ENCODE data around the gene CCL14.
"Not testable (repeated sequence)": the region's sequence is repeated elsewhere in the genome, so short reads cannot be mapped to it uniquely, and the experiment has no call there.

The CCL14 gene

GRCh38 chr17:35943537-35943936 lies 43.0 kb downstream of the CCL14 start, which contains the start of gene LYZL6:
Gene LYZL6, minus strand, starts transcription at chr17:35943713. Its CDS starts 4,357 bp downstream, at chr17:35939356.
- no peak for DNase-seq (ENCODE audit: low spot score)
- FAIRE-seq = no peak

GRCh38 chr17:35942588-35943186 lies 43.8 kb downstream of the CCL14 start:
- DNase-seq (ENCODE audit: low spot score) (no peak), FAIRE-seq (no peak)

GRCh38 chr17:35938492-35938891 lies 48.0 kb downstream of the CCL14 start:
- DNase-seq (ENCODE audit: low spot score); FAIRE-seq: not testable (repeated sequence)

- FAIRE-seq (no peak), DNase-seq (ENCODE audit: low spot score) (no peak)
These were observed 50.5 kb downstream of the CCL14 start for GRCh38 chr17:35936063-35936462.

GRCh38 chr17:35934760-35935159 lies 51.8 kb downstream of the CCL14 start:
- FAIRE-seq = no peak
- no peak for DNase-seq (ENCODE audit: low spot score)

Measured in RCC 7860 (cell line).